Panc1 (cell line): Measurements from ENCODE around the gene TC2N. TPM values are rescaled to one million over a fixed set of nuclear protein-coding genes. Genes with fewer than 3 reads are reported as not detected.

Experiments used
- ATAC-seq: fragments of 200-7000 bp; cut with Tn5 transposase; 2 replicates; pipeline ENCODE4 v1.9.1; 2020; ENCODE audit warnings: mild to moderate bottlenecking, moderate library complexity
- BruUV-seq: library from RNA; stranded (reverse); fragments of 400-500 nt; replicated peaks from 2 replicates; lab custom pipeline; 2021; lab: Mats Ljungman, UMichigan
- CTCF ChIA-PET: fragments of 300-600 bp; sonication (Branson Sonifier 250); formaldehyde crosslinking; loops from one replicate; lab custom pipeline; 2022; ENCODE audit warnings: antibody characterized with exemption; lab: Charles Lee
- POLR2A ChIA-PET: fragments of 300-600 bp; sonication (Branson Sonifier 250); formaldehyde crosslinking; loops from one replicate; lab custom pipeline; 2022; ENCODE audit warnings: antibody characterized with exemption; lab: Charles Lee
- DNase-seq: peaks from one replicate; pipeline ENCODE4 v3.0.0-alpha.2; 2010; ENCODE audit warnings: low read depth, low spot score
- H3K27ac ChIP-seq: 2 replicates; pipeline ENCODE4 v1.5.1; 2011; ENCODE audit warnings: mild to moderate bottlenecking, low read length, inconsistent platforms
- H3K27me3 ChIP-seq: fragments of 200-500 bp; sonication (Bioruptor generic); 2 replicates; pipeline ENCODE4 v1.6.0; 2014; ENCODE audit warnings: low read length, inconsistent platforms; ENCODE audit not compliant: control insufficient read depth, insufficient read depth
- H3K36me3 ChIP-seq: fragments of 200-500 bp; sonication (Bioruptor generic); 2 replicates; pipeline ENCODE4 v1.5.1; 2014; ENCODE audit warnings: inconsistent platforms, mild to moderate bottlenecking, low read length, moderate library complexity; ENCODE audit not compliant: control insufficient read depth, insufficient read depth
- H3K4me1 ChIP-seq: 2 replicates; pipeline ENCODE4 v1.5.1; 2011; ENCODE audit warnings: inconsistent platforms, mild to moderate bottlenecking, low read length, moderate library complexity; ENCODE audit not compliant: control insufficient read depth, insufficient read depth
- H3K4me3 ChIP-seq, 2 experiments: 2 replicates each; pipeline ENCODE4 v1.5.1; 2011 to 2012; ENCODE audit warnings: low read depth in 2 of 2, low read length in 2 of 2, mild to moderate bottlenecking in 2 of 2, inconsistent platforms in 1 of 2, moderate library complexity in 1 of 2
- H3K9me3 ChIP-seq: fragments of 200-500 bp; sonication (Bioruptor generic); 2 replicates; pipeline ENCODE4 v1.5.1; 2014; ENCODE audit warnings: low read depth, mild to moderate bottlenecking, inconsistent platforms, low read length, moderate library complexity; ENCODE audit not compliant: control insufficient read depth, insufficient read depth
- CTCF ChIP-seq: fragments of 450-650 bp; IDR thresholded peaks from 2 replicates; pipeline ENCODE4 v1.5.1; 2017; ENCODE audit warnings: mild to moderate bottlenecking
- POLR2AphosphoS5 ChIP-seq: IDR thresholded peaks from 2 replicates; pipeline ENCODE4 v1.6.1; 2012; ENCODE audit warnings: mild to moderate bottlenecking, low read depth, low read length, moderate library complexity
- SIN3A ChIP-seq: IDR thresholded peaks from 2 replicates; pipeline ENCODE4 v1.6.1; 2012; ENCODE audit warnings: low read depth, mild to moderate bottlenecking, low read length, moderate library complexity, borderline replicate concordance; ENCODE audit not compliant: insufficient read depth
- TCF7L2 ChIP-seq: IDR thresholded peaks from 2 replicates; pipeline ENCODE4 v1.6.1; 2011; ENCODE audit warnings: mild to moderate bottlenecking, low read depth, low read length, inconsistent platforms
- in situ Hi-C: cut with HindIII; loops from 2 replicates; pipeline ENCODE4 v1.10.0; 2016; ENCODE audit warnings: low sequenced_read_pairs, low pct_unique_long_range_greater_than_20kb
- intact Hi-C: fragments of 100-400 bp; cut with micrococcal nuclease; formaldehyde crosslinking; loops from one replicate; pipeline ENCODE4 v1.10.0; 2022; ENCODE audit not compliant: unreplicated experiment
- total RNA-seq: library from RNA; stranded (reverse); gene quantifications from one replicate; pipeline ENCODE4 v1.2.1, GENCODE V29; 2021; ENCODE audit not compliant: unreplicated experiment
- TF ChIP-seq, protein P1 (sequence below), 2 experiments: IDR thresholded peaks; 2 replicates each; pipeline ENCODE4 v1.6.1; 2011 to 2012; ENCODE audit warnings: low read depth in 2 of 2, control low read depth in 1 of 2, low read length in 1 of 2, mild to moderate bottlenecking in 1 of 2, moderate library complexity in 1 of 2; ENCODE audit not compliant: insufficient read depth in 1 of 2

TC2N gene
- total RNA-seq, 1 experiment from 2014 or later: 0.49 TPM

GRCh38 chr14:91851563-91851962 lies 15.8 kb downstream of the TC2N start:
- no peaks in the 10 kb centered on the region; the same call in 1 of the 2 replicates for H3K27me3 ChIP-seq
- intact Hi-C loops: no loop called here
- no TSS peak for BruUV-seq
- TF ChIP-seq SIN3A (no peak), POLR2AphosphoS5 (no peak), CTCF (no peak), TCF7L2 (no peak)
- TF ChIP-seq, protein P1, sequence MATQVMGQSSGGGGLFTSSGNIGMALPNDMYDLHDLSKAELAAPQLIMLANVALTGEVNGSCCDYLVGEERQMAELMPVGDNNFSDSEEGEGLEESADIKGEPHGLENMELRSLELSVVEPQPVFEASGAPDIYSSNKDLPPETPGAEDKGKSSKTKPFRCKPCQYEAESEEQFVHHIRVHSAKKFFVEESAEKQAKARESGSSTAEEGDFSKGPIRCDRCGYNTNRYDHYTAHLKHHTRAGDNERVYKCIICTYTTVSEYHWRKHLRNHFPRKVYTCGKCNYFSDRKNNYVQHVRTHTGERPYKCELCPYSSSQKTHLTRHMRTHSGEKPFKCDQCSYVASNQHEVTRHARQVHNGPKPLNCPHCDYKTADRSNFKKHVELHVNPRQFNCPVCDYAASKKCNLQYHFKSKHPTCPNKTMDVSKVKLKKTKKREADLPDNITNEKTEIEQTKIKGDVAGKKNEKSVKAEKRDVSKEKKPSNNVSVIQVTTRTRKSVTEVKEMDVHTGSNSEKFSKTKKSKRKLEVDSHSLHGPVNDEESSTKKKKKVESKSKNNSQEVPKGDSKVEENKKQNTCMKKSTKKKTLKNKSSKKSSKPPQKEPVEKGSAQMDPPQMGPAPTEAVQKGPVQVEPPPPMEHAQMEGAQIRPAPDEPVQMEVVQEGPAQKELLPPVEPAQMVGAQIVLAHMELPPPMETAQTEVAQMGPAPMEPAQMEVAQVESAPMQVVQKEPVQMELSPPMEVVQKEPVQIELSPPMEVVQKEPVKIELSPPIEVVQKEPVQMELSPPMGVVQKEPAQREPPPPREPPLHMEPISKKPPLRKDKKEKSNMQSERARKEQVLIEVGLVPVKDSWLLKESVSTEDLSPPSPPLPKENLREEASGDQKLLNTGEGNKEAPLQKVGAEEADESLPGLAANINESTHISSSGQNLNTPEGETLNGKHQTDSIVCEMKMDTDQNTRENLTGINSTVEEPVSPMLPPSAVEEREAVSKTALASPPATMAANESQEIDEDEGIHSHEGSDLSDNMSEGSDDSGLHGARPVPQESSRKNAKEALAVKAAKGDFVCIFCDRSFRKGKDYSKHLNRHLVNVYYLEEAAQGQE (IDR thresholded peaks at IDR 0.05; ENCODE audit: insufficient read depth in 1 of 2, low read depth in 2 of 2, low read length in 1 of 2): no peak
- ChIA-PET POLR2A (no interaction called here), CTCF (no interaction called here)
- H3K36me3 ChIP-seq: no peaks in the 10 kb centered on the region
- DNase-seq: no peak
- no peaks in the 10 kb centered on the region for H3K9me3 ChIP-seq
- in situ Hi-C loops: no loop called here
- H3K27ac ChIP-seq: no peak overlapping the region
- no peaks in the 10 kb centered on the region for H3K4me1 ChIP-seq
- no peak overlapping the region for H3K4me3 ChIP-seq
- ATAC-seq: no peak

DNA sequence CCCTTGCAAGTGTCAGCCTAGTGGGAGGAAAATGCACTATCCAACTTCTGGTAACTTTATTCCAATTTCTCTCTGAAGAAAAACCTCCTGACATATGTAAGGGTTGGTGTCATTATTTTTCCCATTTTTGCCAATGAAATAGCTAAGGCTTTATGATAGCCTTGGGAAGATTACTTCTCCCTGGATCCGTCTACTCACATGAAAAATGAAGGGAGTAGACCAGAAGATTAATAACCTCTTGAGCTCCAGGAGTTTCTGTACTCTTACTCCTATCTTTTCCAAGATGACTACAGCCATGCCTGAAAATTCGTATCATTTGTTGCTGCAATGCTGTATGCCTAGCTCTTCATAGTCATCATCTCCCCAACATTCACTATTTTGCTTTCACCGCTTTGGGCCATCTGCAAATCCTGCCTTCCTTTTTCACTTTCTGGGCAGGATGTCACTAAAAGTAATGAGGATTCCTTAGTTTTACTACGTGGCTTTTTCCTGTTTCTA lies 18.8 kb downstream of the TC2N start:
- H3K27me3 ChIP-seq: no peaks in the 10 kb centered on the region; the same call in 1 of the 2 replicates
- no peaks in the 10 kb centered on the region for H3K4me1 ChIP-seq
- no peaks in the 10 kb centered on the region for H3K9me3 ChIP-seq
- intact Hi-C loops: no loop called here
- no peak for TF ChIP-seq CTCF
- TF ChIP-seq, protein P1 (IDR thresholded peaks at IDR 0.05; ENCODE audit: insufficient read depth in 1 of 2, low read depth in 2 of 2, low read length in 1 of 2): no peak
- TF ChIP-seq POLR2AphosphoS5: no peak
- no peak for TF ChIP-seq SIN3A
- no peak for TF ChIP-seq TCF7L2
- no peaks in the 10 kb centered on the region for H3K36me3 ChIP-seq
- ATAC-seq: no peak
- no TSS peak for BruUV-seq
- no peak overlapping the region for H3K27ac ChIP-seq
- no peak for DNase-seq
- ChIA-PET POLR2A (no interaction called here), CTCF (no interaction called here)
- in situ Hi-C loops: no loop called here
- H3K4me3 ChIP-seq: no peak overlapping the region
